ENCODE results near the gene CBLL1. TPM values are rescaled to one million over a fixed set of nuclear protein-coding genes. Genes with fewer than 3 reads are reported as not detected.

The CBLL1 gene
- total RNA-seq, 1 donor from 2014 or later: 23.8 TPM

DNA sequence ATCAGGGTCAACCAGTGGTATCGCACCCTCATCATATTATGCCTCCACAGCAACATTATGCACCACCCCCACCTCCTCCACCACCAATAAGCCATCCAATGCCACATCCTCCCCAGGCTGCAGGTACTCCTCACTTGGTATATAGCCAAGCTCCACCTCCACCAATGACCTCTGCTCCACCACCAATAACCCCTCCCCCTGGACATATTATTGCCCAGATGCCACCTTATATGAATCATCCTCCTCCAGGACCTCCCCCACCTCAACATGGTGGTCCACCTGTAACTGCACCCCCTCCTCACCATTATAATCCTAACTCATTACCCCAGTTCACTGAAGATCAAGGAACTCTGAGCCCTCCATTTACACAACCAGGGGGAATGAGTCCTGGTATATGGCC lies 14.7 kb downstream of the CBLL1 start:
- TF ChIP-seq, protein P1, sequence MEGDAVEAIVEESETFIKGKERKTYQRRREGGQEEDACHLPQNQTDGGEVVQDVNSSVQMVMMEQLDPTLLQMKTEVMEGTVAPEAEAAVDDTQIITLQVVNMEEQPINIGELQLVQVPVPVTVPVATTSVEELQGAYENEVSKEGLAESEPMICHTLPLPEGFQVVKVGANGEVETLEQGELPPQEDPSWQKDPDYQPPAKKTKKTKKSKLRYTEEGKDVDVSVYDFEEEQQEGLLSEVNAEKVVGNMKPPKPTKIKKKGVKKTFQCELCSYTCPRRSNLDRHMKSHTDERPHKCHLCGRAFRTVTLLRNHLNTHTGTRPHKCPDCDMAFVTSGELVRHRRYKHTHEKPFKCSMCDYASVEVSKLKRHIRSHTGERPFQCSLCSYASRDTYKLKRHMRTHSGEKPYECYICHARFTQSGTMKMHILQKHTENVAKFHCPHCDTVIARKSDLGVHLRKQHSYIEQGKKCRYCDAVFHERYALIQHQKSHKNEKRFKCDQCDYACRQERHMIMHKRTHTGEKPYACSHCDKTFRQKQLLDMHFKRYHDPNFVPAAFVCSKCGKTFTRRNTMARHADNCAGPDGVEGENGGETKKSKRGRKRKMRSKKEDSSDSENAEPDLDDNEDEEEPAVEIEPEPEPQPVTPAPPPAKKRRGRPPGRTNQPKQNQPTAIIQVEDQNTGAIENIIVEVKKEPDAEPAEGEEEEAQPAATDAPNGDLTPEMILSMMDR (IDR thresholded peaks at IDR 0.05): no peak
- DNase-seq (ENCODE audit: extremely low spot score, unreplicated experiment): no peak
- H3K4me1 Mint-ChIP-seq (ENCODE audit: unreplicated experiment): no peaks in the 10 kb centered on the region
- H3K36me3 Mint-ChIP-seq (ENCODE audit: unreplicated experiment): peaks cover 41% of the 10 kb centered on the region
- H3K4me3 Mint-ChIP-seq (ENCODE audit: unreplicated experiment): no peak overlapping the region
- H3K27ac Mint-ChIP-seq (ENCODE audit: unreplicated experiment): no peak overlapping the region
- H3K27me3 Mint-ChIP-seq (ENCODE audit: unreplicated experiment): no peaks in the 10 kb centered on the region
- no peaks in the 10 kb centered on the region for H3K9me3 Mint-ChIP-seq (ENCODE audit: unreplicated experiment)

DNA sequence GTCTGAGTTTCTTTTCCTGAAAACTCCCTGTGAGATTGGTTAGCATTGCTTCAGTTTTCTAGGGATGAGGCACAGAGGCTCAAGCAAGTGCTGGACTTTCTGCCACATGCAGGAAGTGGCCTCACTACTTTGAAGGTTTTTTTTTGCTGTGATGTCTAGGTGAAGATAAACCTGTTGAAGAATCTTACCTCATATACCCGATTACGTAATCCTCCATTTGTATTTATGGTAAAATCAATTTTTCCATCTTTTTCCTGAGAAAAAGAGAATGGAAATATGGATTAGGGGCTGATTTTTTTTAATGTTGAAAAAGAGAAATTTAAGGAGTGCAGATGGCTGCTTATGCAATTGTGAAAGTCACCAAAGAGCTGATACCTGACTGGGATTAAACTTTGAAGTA lies 23.4 kb downstream of the CBLL1 start:
- H3K4me1 Mint-ChIP-seq (ENCODE audit: unreplicated experiment): no peaks in the 10 kb centered on the region
- no peak for DNase-seq (ENCODE audit: extremely low spot score, unreplicated experiment)
- TF ChIP-seq, protein P1 (IDR thresholded peaks at IDR 0.05): no peak
- no peaks in the 10 kb centered on the region for H3K36me3 Mint-ChIP-seq (ENCODE audit: unreplicated experiment)
- H3K27me3 Mint-ChIP-seq (ENCODE audit: unreplicated experiment): peaks cover 35% of the 10 kb centered on the region
- H3K4me3 Mint-ChIP-seq (ENCODE audit: unreplicated experiment): no peak overlapping the region
- no peak overlapping the region for H3K27ac Mint-ChIP-seq (ENCODE audit: unreplicated experiment)
- H3K9me3 Mint-ChIP-seq (ENCODE audit: unreplicated experiment): no peaks in the 10 kb centered on the region

DNA sequence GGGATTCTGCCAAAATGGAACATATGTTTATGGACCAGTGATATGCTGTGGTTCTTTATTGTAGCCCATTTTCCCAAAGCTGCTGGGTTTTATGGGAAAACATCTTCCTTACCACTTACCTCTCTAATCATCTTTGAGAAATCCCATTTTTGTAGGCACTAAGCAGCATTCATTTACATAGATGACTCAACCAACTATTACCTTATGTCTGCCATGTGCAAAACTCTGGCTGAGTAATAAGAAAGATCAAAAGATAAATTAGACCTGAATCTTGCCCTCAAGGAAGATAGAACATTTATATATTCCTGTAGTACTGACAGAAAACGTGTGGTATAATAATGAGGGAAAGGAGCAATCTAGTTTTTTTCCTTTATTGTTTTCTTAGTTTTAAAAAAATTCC lies 24.3 kb downstream of the CBLL1 start:
- no peaks in the 10 kb centered on the region for H3K36me3 Mint-ChIP-seq (ENCODE audit: unreplicated experiment)
- H3K4me3 Mint-ChIP-seq (ENCODE audit: unreplicated experiment): no peak overlapping the region
- H3K9me3 Mint-ChIP-seq (ENCODE audit: unreplicated experiment): no peaks in the 10 kb centered on the region
- DNase-seq (ENCODE audit: extremely low spot score, unreplicated experiment): no peak
- no peak overlapping the region for H3K27ac Mint-ChIP-seq (ENCODE audit: unreplicated experiment)
- peaks cover 42% of the 10 kb centered on the region for H3K27me3 Mint-ChIP-seq (ENCODE audit: unreplicated experiment)
- no peaks in the 10 kb centered on the region for H3K4me1 Mint-ChIP-seq (ENCODE audit: unreplicated experiment)
- TF ChIP-seq, protein P1 (IDR thresholded peaks at IDR 0.05): no peak

DNA sequence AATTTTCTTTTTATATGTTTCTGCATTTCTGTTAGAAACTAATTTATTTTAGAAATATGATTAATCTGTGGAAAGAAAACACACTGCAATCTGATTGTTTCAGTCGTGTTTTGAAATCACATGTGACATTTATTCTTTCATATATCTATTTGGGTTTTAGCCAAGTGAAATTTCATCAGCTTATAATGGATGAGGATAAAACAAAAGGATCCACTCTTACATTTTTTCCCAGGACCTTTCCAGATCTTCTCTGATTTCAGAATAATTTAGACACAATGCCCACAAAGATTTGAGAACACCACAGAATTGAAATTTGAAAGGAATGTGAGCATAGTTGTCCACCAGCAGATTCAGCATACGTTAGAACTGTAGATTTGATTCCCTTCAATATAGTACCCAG lies 29.1 kb downstream of the CBLL1 start:
- TF ChIP-seq, protein P1 (IDR thresholded peaks at IDR 0.05): no peak
- no peaks in the 10 kb centered on the region for H3K36me3 Mint-ChIP-seq (ENCODE audit: unreplicated experiment)
- H3K27ac Mint-ChIP-seq (ENCODE audit: unreplicated experiment): no peak overlapping the region
- peaks cover 61% of the 10 kb centered on the region for H3K27me3 Mint-ChIP-seq (ENCODE audit: unreplicated experiment)
- no peak overlapping the region for H3K4me3 Mint-ChIP-seq (ENCODE audit: unreplicated experiment)
- no peaks in the 10 kb centered on the region for H3K9me3 Mint-ChIP-seq (ENCODE audit: unreplicated experiment)
- no peaks in the 10 kb centered on the region for H3K4me1 Mint-ChIP-seq (ENCODE audit: unreplicated experiment)
- no peak for DNase-seq (ENCODE audit: extremely low spot score, unreplicated experiment)

DNA sequence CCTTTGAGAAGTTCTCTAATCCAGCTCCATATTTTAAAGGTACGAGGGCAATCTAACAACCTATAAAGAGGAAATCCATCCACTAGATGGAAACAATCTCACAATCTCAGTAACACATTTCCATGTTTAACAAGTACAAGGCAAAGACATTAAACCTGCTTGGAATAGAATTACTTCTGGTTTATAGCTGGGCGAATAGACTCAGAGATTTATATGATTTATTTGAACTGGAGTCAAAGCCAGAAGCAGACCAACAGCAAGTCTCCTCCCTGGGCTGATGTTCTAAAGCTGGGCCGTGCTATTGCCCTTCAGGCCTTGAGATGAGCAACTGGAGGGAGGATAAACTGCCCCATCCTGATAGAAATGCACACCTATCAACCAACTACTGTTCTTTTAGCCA lies 33.8 kb downstream of the CBLL1 start:
- no peaks in the 10 kb centered on the region for H3K36me3 Mint-ChIP-seq (ENCODE audit: unreplicated experiment)
- no peak for DNase-seq (ENCODE audit: extremely low spot score, unreplicated experiment)
- H3K4me1 Mint-ChIP-seq (ENCODE audit: unreplicated experiment): no peaks in the 10 kb centered on the region
- no peaks in the 10 kb centered on the region for H3K9me3 Mint-ChIP-seq (ENCODE audit: unreplicated experiment)
- H3K4me3 Mint-ChIP-seq (ENCODE audit: unreplicated experiment): no peak overlapping the region
- H3K27ac Mint-ChIP-seq (ENCODE audit: unreplicated experiment): no peak overlapping the region
- peaks cover 50% of the 10 kb centered on the region for H3K27me3 Mint-ChIP-seq (ENCODE audit: unreplicated experiment)
- TF ChIP-seq, protein P1 (IDR thresholded peaks at IDR 0.05): no peak

All from osteocyte (in vitro differentiated cells).